Kidney epithelial cell (primary cell): Measurements from ENCODE around the gene C1QTNF12. TPM values are rescaled to one million over a fixed set of nuclear protein-coding genes. Genes with fewer than 3 reads are reported as not detected.

Source experiments
- DNase-seq: peaks from one replicate; pipeline ENCODE4 v3.0.0-alpha.2; 2010; ENCODE audit warnings: low read depth
- H3K27me3 ChIP-seq: 2 replicates; pipeline ENCODE4 v1.6.0; 2011; ENCODE audit warnings: low read length; ENCODE audit not compliant: control insufficient read depth, insufficient read depth
- H3K36me3 ChIP-seq: 2 replicates; pipeline ENCODE4 v1.5.1; 2011; ENCODE audit warnings: low read length; ENCODE audit not compliant: control insufficient read depth, insufficient read depth
- H3K4me3 ChIP-seq: 2 replicates; pipeline ENCODE4 v1.5.1; 2011; ENCODE audit warnings: low read depth, mild to moderate bottlenecking, control low read depth, low read length
- CTCF ChIP-seq: IDR thresholded peaks from 2 replicates; pipeline ENCODE4 v1.5.1; 2011; ENCODE audit warnings: mild to moderate bottlenecking, moderate library complexity, low read length, control low read depth, inconsistent platforms; ENCODE audit not compliant: insufficient read depth, poor library complexity, severe bottlenecking
- total RNA-seq: library from RNA; depleted of rRNA; stranded (reverse); fragments of >200 nt; gene quantifications from 2 replicates; pipeline ENCODE4 v1.2.3, GENCODE V29; 2015

Gene C1QTNF12
- total RNA-seq, 1 donor from 2014 or later: 0.88 TPM

GRCh38 chr1:1217621-1218523 is 28.6 kb downstream of the C1QTNF12 start:
- no peak for TF ChIP-seq CTCF
- H3K36me3 ChIP-seq: peaks cover 1% of the 10 kb centered on the region
- DNase-seq: peak; percentile 28
- H3K27me3 ChIP-seq: no peaks in the 10 kb centered on the region
- H3K4me3 ChIP-seq: no peak overlapping the region

GRCh38 chr1:1216770-1217620 is 29.5 kb downstream of the C1QTNF12 start:
- H3K36me3 ChIP-seq: peaks cover 1% of the 10 kb centered on the region
- TF ChIP-seq CTCF: no peak
- H3K4me3 ChIP-seq: no peak overlapping the region
- no peaks in the 10 kb centered on the region for H3K27me3 ChIP-seq
- DNase-seq: no peak

- TF ChIP-seq CTCF: no peak
- Histone ChIP-seq H3K4me3 (no peak overlapping the region), H3K27me3 (no peaks in the 10 kb centered on the region), H3K36me3 (peaks cover 1% of the 10 kb centered on the region)
- no peak for DNase-seq
Observed at GRCh38 chr1:1215881-1216605, 30.5 kb downstream of the C1QTNF12 start.

- no peak for TF ChIP-seq CTCF
- DNase-seq: no peak
- no peaks in the 10 kb centered on the region for H3K27me3 ChIP-seq
- no peak overlapping the region for H3K4me3 ChIP-seq
- H3K36me3 ChIP-seq: peaks cover 1% of the 10 kb centered on the region
Observed at GRCh38 chr1:1215080-1215676, 31.3 kb downstream of the C1QTNF12 start.
